DOHH2 (cell line): ENCODE data around the gene RBM28.

Source experiments
- EZH2phosphoT487 ChIP-seq: fragments of 200-600 bp; sonication (generic); IDR thresholded peaks from 2 replicates; pipeline ENCODE4 v1.6.1; 2017; ENCODE audit warnings: borderline replicate concordance, mild to moderate bottlenecking, antibody characterized with exemption, low read length, moderate library complexity, mixed read lengths
- TF ChIP-seq, protein P1 (sequence below): fragments of 200-600 bp; sonication (generic); IDR thresholded peaks from one replicate; pipeline ENCODE4 v1.5.1; 2014; ENCODE audit warnings: antibody characterized with exemption, mild to moderate bottlenecking, low read depth, low read length; ENCODE audit not compliant: poor library complexity, severe bottlenecking

DNA sequence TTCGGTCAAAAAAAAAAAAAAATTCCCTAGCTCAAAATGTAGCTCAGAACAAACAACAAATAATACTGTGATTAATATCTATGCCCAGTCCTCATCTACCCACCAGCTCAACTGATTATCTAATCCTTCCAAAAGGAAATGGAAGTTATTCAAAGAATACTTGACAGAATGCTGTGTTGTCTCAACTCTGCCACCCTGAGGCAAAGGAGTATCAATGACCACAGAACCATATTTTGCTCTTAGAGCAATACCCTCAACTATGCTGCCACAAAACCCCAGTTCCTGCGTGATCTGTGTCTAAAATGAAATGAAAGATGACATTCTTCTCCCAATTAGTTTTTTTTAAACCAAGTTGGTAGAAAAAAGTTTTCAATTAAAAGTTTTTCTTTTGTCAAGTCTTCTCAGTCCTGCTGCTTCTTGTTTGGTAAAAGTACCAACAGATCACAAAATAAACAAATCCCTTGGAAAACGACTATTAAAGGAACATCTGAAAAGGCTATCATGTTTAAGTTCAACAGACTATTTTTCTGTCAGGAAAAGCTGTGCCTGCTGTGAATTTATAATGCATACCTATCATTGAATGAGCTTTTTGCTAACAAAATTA, 21.6 kb downstream of the RBM28 start:
- TF ChIP-seq, protein P1, sequence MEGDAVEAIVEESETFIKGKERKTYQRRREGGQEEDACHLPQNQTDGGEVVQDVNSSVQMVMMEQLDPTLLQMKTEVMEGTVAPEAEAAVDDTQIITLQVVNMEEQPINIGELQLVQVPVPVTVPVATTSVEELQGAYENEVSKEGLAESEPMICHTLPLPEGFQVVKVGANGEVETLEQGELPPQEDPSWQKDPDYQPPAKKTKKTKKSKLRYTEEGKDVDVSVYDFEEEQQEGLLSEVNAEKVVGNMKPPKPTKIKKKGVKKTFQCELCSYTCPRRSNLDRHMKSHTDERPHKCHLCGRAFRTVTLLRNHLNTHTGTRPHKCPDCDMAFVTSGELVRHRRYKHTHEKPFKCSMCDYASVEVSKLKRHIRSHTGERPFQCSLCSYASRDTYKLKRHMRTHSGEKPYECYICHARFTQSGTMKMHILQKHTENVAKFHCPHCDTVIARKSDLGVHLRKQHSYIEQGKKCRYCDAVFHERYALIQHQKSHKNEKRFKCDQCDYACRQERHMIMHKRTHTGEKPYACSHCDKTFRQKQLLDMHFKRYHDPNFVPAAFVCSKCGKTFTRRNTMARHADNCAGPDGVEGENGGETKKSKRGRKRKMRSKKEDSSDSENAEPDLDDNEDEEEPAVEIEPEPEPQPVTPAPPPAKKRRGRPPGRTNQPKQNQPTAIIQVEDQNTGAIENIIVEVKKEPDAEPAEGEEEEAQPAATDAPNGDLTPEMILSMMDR = peak; percentile 66
- no peak for TF ChIP-seq EZH2phosphoT487
